ENCODE measurements around the gene PRRT3. TPM values are rescaled to one million over a fixed set of nuclear protein-coding genes. Genes with fewer than 3 reads are reported as not detected.
A peak's percentile ranks its signal among the peaks of the same experiment; 100 is the strongest.

Gene PRRT3
- polyA plus RNA-seq, 1 of the 3 experiments (the other 2 are of a cell fraction): 5.5 TPM

DNA sequence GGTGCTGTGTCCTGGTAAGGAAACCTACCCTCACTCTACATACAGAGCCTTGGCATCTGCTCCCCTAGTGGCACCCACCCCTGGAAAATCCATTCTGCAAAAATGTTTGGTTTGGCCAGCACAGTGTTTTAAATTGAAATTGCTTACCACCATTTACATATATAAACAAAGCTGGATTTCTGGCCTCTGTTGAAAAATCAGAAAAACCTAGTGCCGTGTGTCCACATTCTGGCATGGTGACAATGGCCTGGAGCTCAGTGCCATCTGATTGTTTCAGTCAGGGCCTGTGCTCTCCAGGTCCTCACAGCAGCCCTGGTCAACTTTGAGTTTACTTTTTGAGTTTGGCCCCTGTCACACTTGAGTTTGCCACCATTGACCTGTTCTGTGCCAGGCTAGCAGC is 38.2 kb downstream of the PRRT3 start:
- H3F3A ChIP-seq (replicated peaks; ENCODE audit: insufficient read depth): peaks cover 6% of the 10 kb centered on the region
- no peaks in the 10 kb centered on the region for H3K27me3 ChIP-seq (ENCODE audit: insufficient read depth)
- ChIA-PET CTCF (interaction anchor here (0.7 to 3.9 kb wide), 6 partner anchors 10 to 67 kb away, joined by 3 to 33 read pairs (median 6); partner anchors contain the start of gene CRELD1), POLR2A (interaction anchor here (0.6 to 1.9 kb wide), 4 partner anchors 16 to 65 kb away, joined by 3 to 6 read pairs (median 4); partner anchors contain the start of gene JAGN1)
- peaks cover 6 to 44% of the 10 kb centered on the region in 2 experiments; a peak in 3 of 4 replicates for H3K4me1 ChIP-seq (ENCODE audit: control insufficient read depth in 1 of 2, insufficient read depth in 2 of 2, low read depth in 1 of 2, low read length in 1 of 2)
- no peak overlapping the region for H3K4me3 ChIP-seq (ENCODE audit: low read depth in 2 of 2, low read length in 1 of 2)
- no peak for TF ChIP-seq MXI1 (IDR thresholded peaks at IDR 0.05; ENCODE audit: low read depth, low read length)
- TF ChIP-seq TAF1 (IDR thresholded peaks at IDR 0.05; ENCODE audit: borderline replicate concordance, low read depth, low read length): no peak
- no peak for TF ChIP-seq EP300 (IDR thresholded peaks at IDR 0.05; ENCODE audit: borderline replicate concordance in 1 of 2, low read depth in 1 of 2, low read length in 1 of 2)
- TF ChIP-seq ELF1 (IDR thresholded peaks at IDR 0.05): no peak
- no peak for TF ChIP-seq MEF2A (IDR thresholded peaks at IDR 0.05; ENCODE audit: borderline replicate concordance, low read depth)
- no peak for TF ChIP-seq RFX5 (IDR thresholded peaks at IDR 0.05; ENCODE audit: low read length)
- TF ChIP-seq FOXJ3 (CRISPR knock-in tag; IDR thresholded peaks at IDR 0.05): no peak
- no peak for TF ChIP-seq RAD21 (IDR thresholded peaks at IDR 0.05; ENCODE audit: low read length)
- no peak for TF ChIP-seq IRF3 (IDR thresholded peaks at IDR 0.05; ENCODE audit: low read depth, low read length)
- TF ChIP-seq CHD2 (IDR thresholded peaks at IDR 0.05; ENCODE audit: low read length, partially characterized antibody): no peak
- TF ChIP-seq, protein P1, sequence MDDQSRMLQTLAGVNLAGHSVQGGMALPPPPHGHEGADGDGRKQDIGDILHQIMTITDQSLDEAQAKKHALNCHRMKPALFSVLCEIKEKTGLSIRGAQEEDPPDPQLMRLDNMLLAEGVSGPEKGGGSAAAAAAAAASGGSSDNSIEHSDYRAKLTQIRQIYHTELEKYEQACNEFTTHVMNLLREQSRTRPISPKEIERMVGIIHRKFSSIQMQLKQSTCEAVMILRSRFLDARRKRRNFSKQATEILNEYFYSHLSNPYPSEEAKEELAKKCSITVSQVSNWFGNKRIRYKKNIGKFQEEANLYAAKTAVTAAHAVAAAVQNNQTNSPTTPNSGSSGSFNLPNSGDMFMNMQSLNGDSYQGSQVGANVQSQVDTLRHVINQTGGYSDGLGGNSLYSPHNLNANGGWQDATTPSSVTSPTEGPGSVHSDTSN (IDR thresholded peaks at IDR 0.05): no peak
- no peak for TF ChIP-seq NFIC (IDR thresholded peaks at IDR 0.05; ENCODE audit: borderline replicate concordance)
- no peak for TF ChIP-seq EZH2phosphoT487 (IDR thresholded peaks at IDR 0.05; ENCODE audit: borderline replicate concordance, low read depth)
- TF ChIP-seq NRF1 (IDR thresholded peaks at IDR 0.05; ENCODE audit: low read depth, low read length): no peak
- no peak for TF ChIP-seq USF1 (IDR thresholded peaks at IDR 0.05; ENCODE audit: borderline replicate concordance, low read depth)
- no peak for TF ChIP-seq RXRA (IDR thresholded peaks at IDR 0.05; ENCODE audit: borderline replicate concordance, low read depth)
- no peaks in the 10 kb centered on the region for H3K9me2 ChIP-seq
- no peaks in the 10 kb centered on the region for H3K36me3 ChIP-seq (replicated peaks in 1 of 2; ENCODE audit: control insufficient read depth in 1 of 2, insufficient read depth in 2 of 2, low read length in 1 of 2)
- H3K79me2 ChIP-seq (ENCODE audit: insufficient read depth): no peaks in the 10 kb centered on the region
- H3K9ac ChIP-seq: no peak overlapping the region
- peak overlapping the region in 1 of 2 experiments; percentile 65; a peak in 2 of 4 replicates for H3K27ac ChIP-seq (ENCODE audit: low read depth in 2 of 2, low read length in 1 of 2)
- no peak overlapping the region for H3K4me2 ChIP-seq
- peak; percentile 45 for DNase-seq
- WGBS (ENCODE audit: low lambda C conversion rate): 82% methylated on average over 1 of the region's 1 CpG
- no peaks in the 10 kb centered on the region for H4K20me1 ChIP-seq (ENCODE audit: insufficient read depth)
- no peaks in the 10 kb centered on the region for H3K9me3 ChIP-seq
- no peak overlapping the region for H2AFZ ChIP-seq (ENCODE audit: low read depth)

All from SK-N-SH (cell line).